NCI-H345 treated with DMSO at 0.1 percent for 48 hours (cell line): ENCODE results near the gene LASP1NB.

ENCODE experiments used
- DNase-seq: peaks from one replicate; lab custom pipeline; 2025; ENCODE audit not compliant: unreplicated experiment; lab: John Stamatoyannopoulos, UW

Gene LASP1NB

GRCh38 chr17:38925263-38925995 lies at the start of gene LASP1NB:
Gene LASP1NB, plus strand, starts transcription at chr17:38925614.
- no peak for DNase-seq

- DNase-seq: no peak
These were observed 48.1 kb upstream of the LASP1NB start for GRCh38 chr17:38877130-38877851.

GRCh38 chr17:38879878-38880665 lies 45.3 kb upstream of the LASP1NB start:
- DNase-seq: no peak

- DNase-seq: no peak
These were observed 43.7 kb upstream of the LASP1NB start for GRCh38 chr17:38881600-38882191.

GRCh38 chr17:38882870-38883269 lies 42.5 kb upstream of the LASP1NB start:
- no peak for DNase-seq

- DNase-seq: no peak
These were observed 41.6 kb upstream of the LASP1NB start for GRCh38 chr17:38883592-38884526.

- DNase-seq: no peak
These were observed 40.2 kb upstream of the LASP1NB start for GRCh38 chr17:38885044-38885727.

GRCh38 chr17:38885728-38886642 lies 39.4 kb upstream of the LASP1NB start:
- no peak for DNase-seq

- DNase-seq: no peak
These were observed 38.8 kb upstream of the LASP1NB start for GRCh38 chr17:38886643-38887010.

- DNase-seq: no peak
These were observed 36.6 kb upstream of the LASP1NB start for GRCh38 chr17:38888842-38889241.

- no peak for DNase-seq
These were observed 35.5 kb upstream of the LASP1NB start for GRCh38 chr17:38889745-38890409.

- DNase-seq: no peak
These were observed 35.0 kb upstream of the LASP1NB start for GRCh38 chr17:38890410-38890746.

GRCh38 chr17:38891441-38891840 lies 34.0 kb upstream of the LASP1NB start:
- no peak for DNase-seq

- no peak for DNase-seq
These were observed 33.3 kb upstream of the LASP1NB start for GRCh38 chr17:38892083-38892482.

GRCh38 chr17:38892620-38893019 lies 32.8 kb upstream of the LASP1NB start:
- no peak for DNase-seq

- DNase-seq: no peak
These were observed 32.3 kb upstream of the LASP1NB start for GRCh38 chr17:38893113-38893512.

- no peak for DNase-seq
These were observed 31.8 kb upstream of the LASP1NB start for GRCh38 chr17:38893607-38894006.

GRCh38 chr17:38894276-38894675 lies 31.1 kb upstream of the LASP1NB start:
- no peak for DNase-seq
